Lung (tissue), 16 donors: Measurements from ENCODE around the gene SLX4. TPM values are rescaled to one million over a fixed set of nuclear protein-coding genes. Genes with fewer than 3 reads are reported as not detected.

Experiments
- ATAC-seq: fragments of 200-7000 bp; cut with Tn5 transposase; one replicate; pipeline ENCODE4 v1.9.1; 2020; ENCODE audit warnings: moderate number of reproducible peaks; ENCODE audit not compliant: insufficient read depth, low FRiP score
- DNase-seq, 3 donors: peaks; one replicate each; pipeline ENCODE4 v3.0.0-alpha.2; 2013 to 2017
- H3K27ac ChIP-seq, 2 donors: one replicate each; pipeline ENCODE4 v1.5.1; 2013; ENCODE audit warnings: mild to moderate bottlenecking in 2 of 2, moderate library complexity in 2 of 2, control low read depth in 1 of 2, inconsistent platforms in 1 of 2, low read depth in 1 of 2, low read length in 1 of 2
- H3K27me3 ChIP-seq, 3 donors: one replicate each; pipeline ENCODE4 v1.5.1; 2013; ENCODE audit warnings: low read length in 2 of 3; ENCODE audit not compliant: control insufficient read depth in 3 of 3, insufficient read depth in 3 of 3
- H3K36me3 ChIP-seq, 4 donors: one replicate each; pipeline ENCODE4 v1.5.1; 2013; ENCODE audit warnings: low read length in 4 of 4, mild to moderate bottlenecking in 1 of 4, moderate library complexity in 1 of 4; ENCODE audit not compliant: control insufficient read depth in 4 of 4, insufficient read depth in 4 of 4
- H3K4me1 ChIP-seq, 5 donors: one replicate each; pipeline ENCODE4 v1.5.1; 2013; ENCODE audit warnings: low read length in 5 of 5, mild to moderate bottlenecking in 2 of 5, moderate library complexity in 1 of 5; ENCODE audit not compliant: control insufficient read depth in 5 of 5, insufficient read depth in 5 of 5
- H3K4me3 ChIP-seq: one replicate; pipeline ENCODE4 v1.5.1; 2013; ENCODE audit warnings: mild to moderate bottlenecking, control low read depth, moderate library complexity
- H3K9ac ChIP-seq, 2 donors: one replicate each; pipeline ENCODE4 v1.5.1; 2013; ENCODE audit warnings: low read length in 2 of 2, control low read depth in 1 of 2; ENCODE audit not compliant: insufficient read depth in 1 of 2
- H3K9me3 ChIP-seq, 4 donors: one replicate each; pipeline ENCODE4 v1.5.1; 2013; ENCODE audit warnings: low read length in 3 of 4, mild to moderate bottlenecking in 1 of 4, moderate library complexity in 1 of 4; ENCODE audit not compliant: control insufficient read depth in 4 of 4, insufficient read depth in 3 of 4
- WGBS, 2 donors: extraction: QIAGEN DNeasy Blood & Tissue Kit; methylation state at CpG; one replicate each; pipeline ENCODE4 v1.1.7; 2013; 5-methylcytosine and 5-hydroxymethylcytosine counted together
- long read RNA-seq, 5 donors: transcript quantifications; one replicate each; lab custom pipeline, GENCODE V29; 2026
- polyA plus RNA-seq, 2 donors: library from polyadenylated mRNA; stranded (reverse); fragments of 200-250 nt; gene quantifications; one replicate each; pipeline ENCODE4 v1.2.1, GENCODE V29; 2013
- total RNA-seq, 2 donors: library from RNA; depleted of rRNA in 1 of 2; stranded (reverse); fragments of >200 nt in 1 of 2; gene quantifications; one replicate each; pipeline ENCODE4 v1.2.1, GENCODE V29; 2014 to 2021
- TF ChIP-seq, protein P1 (sequence below): IDR thresholded peaks from 2 replicates; pipeline ENCODE4 v1.5.1; 2012; ENCODE audit warnings: mild to moderate bottlenecking; ENCODE audit errors: control extremely low read depth, extremely low read depth
- donor health status: control.
- donor health status: control.
- donor health status: Bipolar disorder and iron deficiency.
- donor health status: healthy.
- donor health status: DM: yes; HTN: yes; CAD: no.

SLX4 gene, protein sequence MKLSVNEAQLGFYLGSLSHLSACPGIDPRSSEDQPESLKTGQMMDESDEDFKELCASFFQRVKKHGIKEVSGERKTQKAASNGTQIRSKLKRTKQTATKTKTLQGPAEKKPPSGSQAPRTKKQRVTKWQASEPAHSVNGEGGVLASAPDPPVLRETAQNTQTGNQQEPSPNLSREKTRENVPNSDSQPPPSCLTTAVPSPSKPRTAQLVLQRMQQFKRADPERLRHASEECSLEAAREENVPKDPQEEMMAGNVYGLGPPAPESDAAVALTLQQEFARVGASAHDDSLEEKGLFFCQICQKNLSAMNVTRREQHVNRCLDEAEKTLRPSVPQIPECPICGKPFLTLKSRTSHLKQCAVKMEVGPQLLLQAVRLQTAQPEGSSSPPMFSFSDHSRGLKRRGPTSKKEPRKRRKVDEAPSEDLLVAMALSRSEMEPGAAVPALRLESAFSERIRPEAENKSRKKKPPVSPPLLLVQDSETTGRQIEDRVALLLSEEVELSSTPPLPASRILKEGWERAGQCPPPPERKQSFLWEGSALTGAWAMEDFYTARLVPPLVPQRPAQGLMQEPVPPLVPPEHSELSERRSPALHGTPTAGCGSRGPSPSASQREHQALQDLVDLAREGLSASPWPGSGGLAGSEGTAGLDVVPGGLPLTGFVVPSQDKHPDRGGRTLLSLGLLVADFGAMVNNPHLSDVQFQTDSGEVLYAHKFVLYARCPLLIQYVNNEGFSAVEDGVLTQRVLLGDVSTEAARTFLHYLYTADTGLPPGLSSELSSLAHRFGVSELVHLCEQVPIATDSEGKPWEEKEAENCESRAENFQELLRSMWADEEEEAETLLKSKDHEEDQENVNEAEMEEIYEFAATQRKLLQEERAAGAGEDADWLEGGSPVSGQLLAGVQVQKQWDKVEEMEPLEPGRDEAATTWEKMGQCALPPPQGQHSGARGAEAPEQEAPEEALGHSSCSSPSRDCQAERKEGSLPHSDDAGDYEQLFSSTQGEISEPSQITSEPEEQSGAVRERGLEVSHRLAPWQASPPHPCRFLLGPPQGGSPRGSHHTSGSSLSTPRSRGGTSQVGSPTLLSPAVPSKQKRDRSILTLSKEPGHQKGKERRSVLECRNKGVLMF (N-terminal part only)
- total RNA-seq, result 1 to 10 TPM; 4.4 to 7.0 TPM
- 1 to 10 TPM; 2.4 to 2.9 TPM for polyA plus RNA-seq
- long read RNA-seq, donor 1, result 0 reads
- long read RNA-seq, donor 2, partial matches to known transcripts, result 0 of 1 reads
- long read RNA-seq, donor 2, other reads (novel, unspliced or antisense), result 0 of 1 reads
- long read RNA-seq, donor 3, result 0 reads
- long read RNA-seq, donor 4, result 0 reads
- long read RNA-seq, donor 5, result 0 reads

DNA sequence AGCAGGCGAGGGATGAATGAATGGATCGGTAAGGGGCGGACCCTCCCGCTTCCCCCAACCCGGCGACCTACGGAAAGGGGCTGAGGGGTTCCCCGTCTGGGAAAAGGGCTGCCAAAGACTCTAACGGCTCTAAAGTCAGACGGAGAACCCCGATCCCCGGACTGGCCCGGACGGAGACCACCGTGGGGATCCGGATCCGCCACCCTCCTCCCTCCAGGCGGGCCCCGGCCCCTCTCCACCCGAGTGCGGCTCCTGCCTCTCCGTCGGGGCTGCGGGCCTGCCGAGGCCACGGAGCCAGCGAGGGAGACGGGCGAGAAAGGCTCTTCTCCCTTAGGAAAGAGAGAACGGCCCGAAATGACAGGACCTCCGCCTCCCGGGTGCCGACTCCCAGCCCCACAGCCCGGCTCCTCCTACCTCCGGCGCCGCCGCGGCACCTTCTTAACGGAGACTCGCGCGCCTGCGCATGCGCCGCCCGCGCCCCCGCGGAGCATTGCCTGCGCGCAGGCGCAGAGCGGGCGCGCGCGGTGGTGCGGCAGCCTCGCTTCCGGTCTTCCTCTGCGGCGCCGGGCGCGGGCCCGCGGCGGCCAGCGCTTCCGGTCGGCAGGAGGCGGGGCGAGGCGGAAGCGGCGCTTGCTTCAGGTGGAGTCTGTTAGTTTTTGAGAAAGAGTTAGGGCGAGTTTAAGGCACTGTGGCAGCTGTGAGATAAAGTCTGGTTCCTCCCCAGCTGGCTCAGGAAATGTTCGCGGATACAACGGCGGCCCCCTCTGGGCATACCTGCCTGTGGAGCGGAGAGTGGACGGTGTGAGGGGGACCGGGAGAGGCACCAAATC, at the start of gene SLX4:
Gene SLX4 (minus strand): TSS at position 461 of the 830 bp plus-strand sequence. CDS start 2,642 bp downstream, outside the sequence.
- DNase-seq, result peak; percentile 93 to 97 (median 93)
- 0% methylated on average over 64 to 86 of the region's 86 CpGs for WGBS, 2 donors
- Histone ChIP-seq H3K36me3 (peaks cover 0 to 4% (median under 1%) of the 10 kb centered on the region in 4 donors), H3K27ac (peak within 1 kb of the TSS; percentile 84 to 87), H3K4me1 (peaks cover 1 to 16% (median 6%) of the 10 kb centered on the region in 5 donors), H3K9ac (peak within 1 kb of the TSS; percentile 55 to 77), H3K9me3 (no peaks in the 10 kb centered on the region), H3K4me3 (peak within 1 kb of the TSS; percentile 92), H3K27me3 (no peaks in the 10 kb centered on the region)
- TF ChIP-seq, protein P1, sequence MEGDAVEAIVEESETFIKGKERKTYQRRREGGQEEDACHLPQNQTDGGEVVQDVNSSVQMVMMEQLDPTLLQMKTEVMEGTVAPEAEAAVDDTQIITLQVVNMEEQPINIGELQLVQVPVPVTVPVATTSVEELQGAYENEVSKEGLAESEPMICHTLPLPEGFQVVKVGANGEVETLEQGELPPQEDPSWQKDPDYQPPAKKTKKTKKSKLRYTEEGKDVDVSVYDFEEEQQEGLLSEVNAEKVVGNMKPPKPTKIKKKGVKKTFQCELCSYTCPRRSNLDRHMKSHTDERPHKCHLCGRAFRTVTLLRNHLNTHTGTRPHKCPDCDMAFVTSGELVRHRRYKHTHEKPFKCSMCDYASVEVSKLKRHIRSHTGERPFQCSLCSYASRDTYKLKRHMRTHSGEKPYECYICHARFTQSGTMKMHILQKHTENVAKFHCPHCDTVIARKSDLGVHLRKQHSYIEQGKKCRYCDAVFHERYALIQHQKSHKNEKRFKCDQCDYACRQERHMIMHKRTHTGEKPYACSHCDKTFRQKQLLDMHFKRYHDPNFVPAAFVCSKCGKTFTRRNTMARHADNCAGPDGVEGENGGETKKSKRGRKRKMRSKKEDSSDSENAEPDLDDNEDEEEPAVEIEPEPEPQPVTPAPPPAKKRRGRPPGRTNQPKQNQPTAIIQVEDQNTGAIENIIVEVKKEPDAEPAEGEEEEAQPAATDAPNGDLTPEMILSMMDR, result no peak
- peak; percentile 93 for ATAC-seq

DNA sequence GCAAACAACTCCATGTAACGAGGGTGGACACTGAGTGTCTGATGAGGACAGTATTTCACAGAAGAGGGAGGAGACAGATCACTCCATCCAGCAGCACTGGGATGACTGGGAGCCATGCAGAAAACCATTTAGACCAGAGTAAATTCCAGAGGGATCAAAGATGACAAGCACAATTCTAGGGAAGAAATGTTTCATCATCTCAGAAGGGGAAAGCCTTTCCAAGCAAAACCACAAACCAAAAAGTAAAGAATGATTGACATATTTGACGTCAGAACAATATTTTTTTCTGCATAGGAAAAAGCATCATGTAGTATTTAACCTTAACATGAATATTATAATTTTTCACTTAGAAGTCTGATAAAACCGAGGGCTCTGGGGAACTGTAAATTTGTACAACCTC, 47.8 kb upstream of the SLX4 start:
- peaks cover 8 to 76% (median 36%) of the 10 kb centered on the region in 4 donors for H3K36me3 ChIP-seq
- 69 to 73% methylated on average over 3 of the region's 3 CpGs for WGBS, 2 donors

More for the DNA sequence above, 47.8 kb upstream of the SLX4 start:
- TF ChIP-seq, protein P1, result no peak
- Histone ChIP-seq H3K4me1 (no peaks in the 10 kb centered on the region), H3K4me3 (no peak overlapping the region), H3K27me3 (no peaks in the 10 kb centered on the region), H3K9ac (no peak overlapping the region), H3K27ac (no peak overlapping the region), H3K9me3 (peaks cover 0 to 2% (median 0%) of the 10 kb centered on the region in 4 donors)
- no peak for ATAC-seq
- DNase-seq, result no peak
